GM18520 (cell line): ENCODE data around the gene DNAI2.

Experiments used
- ATAC-seq: cut with Tn5 transposase; IDR thresholded peaks from one replicate; pipeline ENCODE4 v1.9.1; 2021; ENCODE audit not compliant: unreplicated experiment

Gene DNAI2

DNA sequence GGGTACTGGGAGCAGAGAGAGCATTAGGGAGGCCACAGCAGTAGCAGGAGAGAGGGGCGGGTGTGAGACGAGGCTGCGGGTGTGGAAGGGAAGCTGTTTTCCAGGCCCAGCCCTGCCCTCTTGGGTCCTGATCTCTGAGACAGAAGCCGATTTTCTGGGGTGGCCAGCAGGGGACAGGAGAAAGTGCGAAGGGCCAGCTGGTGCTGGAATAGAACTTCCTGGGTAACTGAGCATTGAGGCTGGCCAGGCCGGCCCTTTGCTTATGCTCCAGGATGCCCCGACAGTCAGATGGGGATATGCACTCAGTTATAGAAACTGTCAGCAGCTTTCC, 86.8 kb downstream of the DNAI2 start:
- no peak for ATAC-seq

DNA sequence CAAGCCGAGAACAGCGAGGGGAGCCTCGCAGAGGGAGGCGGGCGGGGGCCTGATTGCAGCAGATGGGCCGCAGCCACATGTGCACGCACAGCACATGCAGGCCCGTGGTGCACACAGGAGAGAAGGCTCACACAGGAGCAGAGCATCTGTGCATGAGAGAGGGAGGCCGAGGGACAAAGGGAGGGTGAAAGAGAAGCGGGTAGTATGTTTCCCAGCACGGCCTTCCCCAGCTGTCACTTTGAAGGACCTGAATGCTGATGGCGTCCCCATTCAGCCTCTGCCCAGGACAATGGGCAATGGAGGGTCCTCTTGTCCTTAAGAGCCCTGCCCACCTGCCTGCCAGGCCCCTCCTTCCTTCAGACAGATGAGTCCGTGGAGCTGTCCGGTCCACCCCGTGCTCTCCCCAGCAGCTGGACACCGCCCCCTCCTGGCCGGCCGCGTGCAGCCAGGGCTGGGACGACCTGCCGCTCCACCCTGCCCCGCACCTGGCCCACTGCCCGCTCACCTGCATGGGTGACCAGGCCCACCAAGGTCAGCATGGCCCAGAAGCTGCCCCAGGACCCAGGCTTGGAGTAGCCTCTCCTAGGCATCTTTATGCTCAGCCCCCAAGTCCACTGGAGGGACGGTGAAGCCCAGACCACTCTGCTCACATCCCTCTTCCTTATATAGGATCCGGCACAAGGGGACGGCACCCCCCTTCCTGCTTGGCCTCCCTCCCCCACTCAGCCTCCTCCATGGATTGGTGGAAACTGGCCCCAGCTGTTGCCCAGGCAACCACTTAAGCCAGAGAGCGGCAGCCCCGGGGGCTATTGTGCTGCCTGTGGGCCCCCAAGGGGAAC, 87.4 kb downstream of the DNAI2 start, which contains the start of gene BTBD17:
Gene BTBD17 (minus strand): TSS at position 639 of the 839 bp plus-strand sequence. CDS start 49 bp downstream, at position 590.
- ATAC-seq: no peak

- ATAC-seq: no peak
These were observed 88.0 kb downstream of the DNAI2 start for GRCh38 chr17:74362069-74362405.

DNA sequence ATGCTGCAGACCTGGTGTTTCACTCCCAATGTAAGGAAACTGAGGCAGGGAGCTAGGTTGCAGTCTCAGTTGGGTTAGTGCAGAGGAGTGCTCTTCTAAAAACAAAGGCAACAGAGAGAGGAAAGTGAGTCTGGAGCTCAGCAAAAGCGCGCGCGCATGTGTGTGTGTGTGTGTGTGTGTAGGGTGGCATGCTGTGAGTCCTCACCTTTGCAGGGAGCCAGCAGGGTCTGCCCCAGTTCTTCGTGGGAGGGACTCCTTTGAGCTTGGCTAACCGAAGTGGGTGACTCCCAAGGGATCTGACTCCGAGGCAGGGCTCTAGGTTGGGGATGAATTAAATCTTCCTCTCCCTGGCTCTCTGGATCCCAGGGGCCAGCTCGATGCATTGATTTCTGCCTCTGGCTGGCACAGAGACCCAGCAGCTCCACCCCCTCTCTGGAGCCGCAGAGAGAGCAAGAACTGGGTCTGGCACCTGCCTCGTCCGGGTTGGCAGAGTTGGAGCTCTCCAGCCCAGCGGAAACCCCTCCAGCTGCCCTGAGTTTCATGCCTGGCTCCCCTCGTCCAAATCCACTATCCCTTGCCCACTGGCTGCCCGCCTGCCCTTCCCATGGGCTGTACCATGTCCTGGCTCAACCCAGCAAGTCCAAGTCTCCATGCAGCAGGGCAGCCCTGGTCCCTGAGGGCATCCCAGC, 88.9 kb downstream of the DNAI2 start:
- no peak for ATAC-seq
